Left ventricle myocardium superior (tissue), 1 donor: ENCODE data around the gene TBX2. TPM values are rescaled to one million over a fixed set of nuclear protein-coding genes. Genes with fewer than 3 reads are reported as not detected.

ENCODE experiments used
- ATAC-seq: fragments of 200-7000 bp; cut with Tn5 transposase; one replicate; pipeline ENCODE4 v1.9.1; 2020; ENCODE audit warnings: mild to moderate bottlenecking, moderate library complexity
- DNase-seq: peaks from one replicate; pipeline ENCODE4 v3.0.0-alpha.2; 2020
- intact Hi-C: fragments of 100-400 bp; cut with micrococcal nuclease; formaldehyde crosslinking; loops from one replicate; pipeline ENCODE4 v1.11.0; 2022
- total RNA-seq: library from RNA; stranded (reverse); fragmentation: NEBNext Ultra II Directional; extraction: Animal tissue kit (Norgen Biotek cat#: 25700); gene quantifications from one replicate; pipeline ENCODE4 v1.2.1, GENCODE V29; 2021
- donor health status: DM: no; HTN: yes; CAD: no; lungs with severe emphysema.

The TBX2 gene
- total RNA-seq, 1 donor from 2014 or later = 9.1 TPM

DNA sequence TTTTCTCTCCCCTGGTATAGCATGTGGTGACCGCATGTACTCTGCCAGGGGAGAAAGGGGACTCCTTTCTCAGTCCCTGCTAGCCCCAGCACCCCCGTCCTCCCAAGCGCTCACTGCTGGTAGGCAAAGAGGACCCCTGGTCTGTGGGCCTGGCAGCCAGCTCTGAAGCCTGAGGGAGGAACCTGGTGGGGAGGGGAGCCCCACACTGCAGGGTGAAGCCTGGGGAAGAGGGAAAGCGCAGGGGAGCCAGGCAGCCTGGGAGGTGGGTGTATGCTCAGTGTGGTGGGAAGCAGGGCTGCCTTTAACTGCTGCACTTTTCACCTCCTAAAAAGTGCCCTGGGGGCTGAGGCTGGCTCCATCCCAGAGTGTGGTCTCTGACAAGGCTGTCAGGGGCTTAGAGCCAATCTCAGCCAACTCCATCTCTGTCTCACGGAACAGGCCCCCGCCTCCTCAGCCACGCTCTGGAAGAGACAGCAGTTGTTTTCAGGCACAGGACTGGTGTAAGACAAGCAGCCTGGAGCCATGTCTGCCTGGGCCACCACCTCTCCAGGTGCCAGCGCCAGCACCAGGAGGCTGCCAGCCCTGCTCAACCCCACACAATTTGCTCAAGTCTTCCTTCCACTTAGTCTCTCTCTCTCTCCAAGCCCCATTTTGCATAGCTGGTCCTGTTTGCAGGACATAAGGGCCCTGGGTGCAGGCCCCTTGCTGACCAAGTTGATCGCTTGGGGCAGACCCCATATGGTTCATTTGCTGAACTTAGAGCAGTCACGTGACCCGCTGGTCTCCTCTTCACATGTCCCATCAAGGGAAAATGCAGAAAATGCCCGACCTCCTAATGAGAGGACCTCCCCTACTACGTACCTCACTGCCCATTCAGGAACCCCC, 14.7 kb upstream of the TBX2 start:
- DNase-seq = no peak

GRCh38 chr17:61385577-61386236, 13.9 kb upstream of the TBX2 start:
- intact Hi-C loops = loop anchor here (10.0 kb wide), 1 partner anchor 381 kb away; no protein-coding TSS in a partner anchor
- DNase-seq (no peak), ATAC-seq (no peak)

More for the DNA sequence above, 14.7 kb upstream of the TBX2 start:
- intact Hi-C loops = loop anchor here (10.0 kb wide), 1 partner anchor 380 kb away; no protein-coding TSS in a partner anchor
- ATAC-seq = no peak

- intact Hi-C loops = loop anchor here (10.0 kb wide), 1 partner anchor 381 kb away; no protein-coding TSS in a partner anchor
- ATAC-seq (no peak), DNase-seq (no peak)
Measured at GRCh38 chr17:61386251-61386650, 13.4 kb upstream of the TBX2 start.

- intact Hi-C loops = loop anchor here (10.0 kb wide), 1 partner anchor 382 kb away; no protein-coding TSS in a partner anchor
- no peak for ATAC-seq
Measured at GRCh38 chr17:61387011-61387410, 12.6 kb upstream of the TBX2 start.

DNA sequence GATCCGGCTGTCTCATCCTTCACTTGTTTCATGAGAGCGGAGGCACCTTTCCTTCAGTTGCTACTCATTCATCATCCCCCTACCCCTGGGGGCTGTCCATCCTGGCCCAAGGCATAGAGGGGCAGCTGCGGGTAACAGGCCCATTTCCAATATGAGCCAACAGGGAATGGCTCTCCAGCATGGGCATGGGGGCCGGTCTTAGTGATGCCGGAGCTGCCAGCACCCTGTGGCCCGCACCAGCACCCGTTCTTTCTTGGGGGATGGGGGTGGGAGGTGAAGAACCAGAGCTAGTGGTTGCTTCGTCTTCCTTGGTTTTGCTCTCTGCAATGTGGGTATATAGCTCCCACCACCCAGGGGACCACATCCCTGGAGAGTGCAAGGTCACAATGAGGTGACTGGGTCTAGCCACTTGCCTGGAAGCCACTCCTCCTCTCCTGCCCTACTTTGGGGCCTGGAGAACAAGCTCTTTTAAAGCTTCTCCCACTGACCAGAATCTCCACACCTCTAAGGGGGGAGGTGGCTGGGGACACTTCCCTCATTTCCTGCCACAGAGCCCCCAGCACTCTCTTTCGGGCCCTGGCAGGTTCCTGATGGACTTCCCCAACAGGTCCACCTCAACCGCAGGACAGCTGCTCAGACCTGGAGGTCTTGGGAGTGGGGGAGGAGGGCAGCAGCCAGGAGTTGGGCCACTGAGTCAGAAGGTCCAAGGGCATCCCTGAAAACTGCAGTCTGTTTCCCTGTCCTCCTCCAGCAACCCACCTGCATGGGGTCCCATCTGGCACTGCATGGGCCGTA, 11.9 kb upstream of the TBX2 start:
- ATAC-seq = no peak
- DNase-seq = no peak
- intact Hi-C loops = loop anchor here (10.0 kb wide), 1 partner anchor 383 kb away; no protein-coding TSS in a partner anchor

More at GRCh38 chr17:61387011-61387410, 12.6 kb upstream of the TBX2 start:
- DNase-seq = no peak

DNA sequence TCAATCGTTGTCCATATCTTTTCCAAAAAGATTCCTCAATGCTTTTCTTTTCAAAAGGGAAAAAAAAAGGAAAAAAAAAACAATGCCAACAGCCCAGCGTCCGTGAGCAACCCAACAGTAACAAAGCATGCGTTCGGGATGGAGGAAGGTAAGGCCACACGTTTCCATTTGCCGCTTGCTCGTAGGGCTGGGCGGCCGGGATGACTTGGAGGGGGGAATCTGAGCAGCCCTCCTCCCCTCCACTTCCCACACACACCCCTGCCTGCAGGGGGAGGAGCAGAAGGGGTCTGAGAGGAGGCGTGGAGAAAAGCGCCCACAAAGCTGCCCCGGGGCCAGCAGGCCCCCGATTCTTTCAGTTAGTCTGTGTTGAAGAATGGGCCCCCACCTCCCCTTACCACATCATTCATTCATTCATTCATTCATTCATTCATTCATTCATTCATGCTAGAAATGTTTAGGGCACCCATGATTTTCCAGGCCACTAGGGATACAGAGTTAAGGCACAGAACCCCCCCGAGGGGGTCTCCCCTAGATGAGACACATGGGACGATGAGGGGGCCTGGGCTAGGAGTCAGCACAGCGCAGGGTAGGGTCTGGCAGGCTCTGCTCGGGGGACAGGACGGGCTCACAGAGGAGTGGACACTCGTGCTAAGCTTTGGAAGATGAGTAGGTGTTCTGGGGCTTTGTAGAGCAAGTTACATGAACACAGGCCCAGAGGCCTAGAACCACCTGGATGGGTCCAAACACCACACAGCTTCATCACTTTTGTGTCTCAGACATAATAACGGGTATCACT, 10.9 kb upstream of the TBX2 start:
- no peak for DNase-seq
- intact Hi-C loops = loop anchor here (10.0 kb wide), 1 partner anchor 384 kb away; no protein-coding TSS in a partner anchor

DNA sequence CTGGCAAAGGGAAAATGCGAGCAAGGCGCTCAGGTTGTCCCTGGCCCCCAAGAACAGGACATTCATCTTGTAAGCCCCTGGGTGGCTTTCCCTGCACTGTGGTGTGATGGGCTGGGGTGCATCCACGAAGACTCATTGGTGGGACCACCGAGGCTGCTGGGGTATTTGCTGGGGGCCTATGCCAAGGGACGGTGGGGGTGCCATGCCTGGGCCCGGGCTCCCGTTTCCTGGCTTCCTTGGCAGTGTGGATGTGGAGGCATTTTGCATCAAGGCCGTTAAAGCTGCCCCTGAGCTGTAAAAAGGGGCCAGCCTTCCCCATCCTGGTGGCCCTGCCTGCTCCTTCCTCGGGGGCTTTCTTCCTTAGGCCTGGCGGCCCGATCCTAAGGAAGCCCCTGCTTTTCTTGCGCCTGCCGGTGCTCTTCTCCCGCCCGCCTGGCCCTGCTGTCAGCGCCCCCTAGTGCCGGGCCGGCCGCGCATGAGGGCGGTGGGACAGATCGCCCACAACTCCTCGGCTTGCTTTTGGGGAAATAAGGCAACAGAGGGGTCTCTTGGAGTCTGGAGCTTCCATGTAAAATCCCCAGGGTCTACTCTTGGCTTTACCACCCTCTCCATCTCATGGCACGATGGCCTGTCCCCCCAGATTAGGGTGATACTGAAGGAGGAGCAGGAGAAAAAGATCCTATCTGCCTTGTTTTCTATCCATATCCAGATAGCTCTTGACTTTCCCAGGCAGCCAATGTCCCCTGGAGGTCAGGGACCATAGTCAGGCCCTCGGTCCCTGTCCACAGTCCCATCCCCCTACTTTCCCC, 9.8 kb upstream of the TBX2 start:
- peak; percentile 69 for ATAC-seq
- intact Hi-C loops = loop anchor here (10.0 kb wide), 1 partner anchor 385 kb away; no protein-coding TSS in a partner anchor
- peak; percentile 82 for DNase-seq

More for the DNA sequence above, 10.9 kb upstream of the TBX2 start:
- ATAC-seq = no peak

DNA sequence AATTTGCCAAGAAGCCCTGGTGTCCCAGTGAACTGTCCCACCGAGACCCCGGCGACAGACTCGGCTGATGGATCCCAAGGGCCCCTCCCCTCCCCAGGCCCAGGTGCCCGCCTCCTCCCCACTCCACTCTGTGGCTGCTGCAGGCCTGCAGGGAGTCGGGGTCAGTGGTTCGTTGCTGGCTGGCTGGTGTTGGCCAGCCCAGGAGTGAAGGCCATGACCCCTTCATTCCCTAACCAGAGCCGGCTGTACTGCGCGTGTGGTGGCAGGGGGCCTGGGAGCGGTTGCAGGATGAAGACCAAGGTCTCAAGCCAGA, 9.2 kb upstream of the TBX2 start:
- ATAC-seq (peak; percentile 6), DNase-seq (no peak)
- intact Hi-C loops = no loop called here

DNA sequence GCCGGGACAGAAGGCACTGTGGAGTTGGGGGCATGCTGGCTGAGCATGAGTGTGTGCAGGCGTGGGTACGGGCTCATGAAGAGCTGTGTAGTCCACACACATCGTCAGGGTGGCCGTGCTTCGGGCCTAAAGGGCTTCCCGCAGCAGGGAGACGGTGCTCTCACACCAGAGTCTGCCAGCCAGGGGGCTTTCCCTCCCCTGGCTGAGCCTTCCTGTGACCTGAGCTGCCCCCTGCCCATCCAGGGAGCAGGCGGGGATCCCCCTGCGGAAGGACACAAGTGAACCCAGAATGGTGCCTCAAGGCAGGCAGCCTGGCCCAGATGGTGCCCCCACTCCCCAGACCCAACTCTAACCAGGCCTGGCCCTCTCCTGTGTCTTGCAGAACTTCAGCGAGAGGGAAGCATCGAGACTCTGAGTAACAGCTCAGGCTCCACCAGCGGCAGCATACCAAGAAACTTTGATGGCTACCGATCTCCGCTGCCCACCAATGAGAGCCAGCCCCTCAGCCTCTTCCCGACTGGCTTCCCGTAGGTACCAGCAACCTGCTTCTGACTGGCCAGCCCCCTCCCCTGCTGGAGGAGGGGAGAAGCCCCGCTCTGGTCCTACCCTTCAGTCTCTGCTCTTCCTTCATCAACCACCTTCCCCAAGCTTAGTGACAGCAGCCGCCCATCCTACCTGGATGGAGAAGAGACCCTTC, 7.9 kb upstream of the TBX2 start:
- intact Hi-C loops = no loop called here
- DNase-seq = no peak
- no peak for ATAC-seq

DNA sequence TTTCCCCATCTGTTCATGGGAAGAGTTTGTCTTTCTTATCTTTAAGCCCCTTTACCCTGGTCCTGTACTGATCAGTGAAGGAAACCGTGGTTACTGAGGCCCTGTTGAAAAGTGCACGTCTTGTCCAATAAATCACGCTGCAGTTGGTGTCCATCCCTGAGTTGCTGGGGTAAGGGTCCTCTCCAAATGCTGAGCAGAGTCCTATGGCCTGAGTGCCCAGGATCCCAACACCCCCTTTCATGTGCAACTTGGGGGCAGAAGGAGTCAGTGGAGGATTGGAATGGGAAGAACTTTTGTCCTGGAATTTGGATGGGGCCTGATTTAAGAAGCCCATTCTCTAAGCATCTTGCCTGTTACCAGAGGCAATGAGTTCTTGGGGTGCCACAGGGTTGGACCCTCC, 7.0 kb upstream of the TBX2 start:
- DNase-seq (no peak), ATAC-seq (no peak)
- intact Hi-C loops = no loop called here

GRCh38 chr17:61393550-61393903, 6.1 kb upstream of the TBX2 start:
- no peak for ATAC-seq
- no peak for DNase-seq
- intact Hi-C loops = no loop called here

GRCh38 chr17:61393904-61394629, 5.6 kb upstream of the TBX2 start:
- ATAC-seq (no peak), DNase-seq (no peak)
- intact Hi-C loops = no loop called here

GRCh38 chr17:61394630-61395408, 4.8 kb upstream of the TBX2 start:
- DNase-seq = no peak

DNA sequence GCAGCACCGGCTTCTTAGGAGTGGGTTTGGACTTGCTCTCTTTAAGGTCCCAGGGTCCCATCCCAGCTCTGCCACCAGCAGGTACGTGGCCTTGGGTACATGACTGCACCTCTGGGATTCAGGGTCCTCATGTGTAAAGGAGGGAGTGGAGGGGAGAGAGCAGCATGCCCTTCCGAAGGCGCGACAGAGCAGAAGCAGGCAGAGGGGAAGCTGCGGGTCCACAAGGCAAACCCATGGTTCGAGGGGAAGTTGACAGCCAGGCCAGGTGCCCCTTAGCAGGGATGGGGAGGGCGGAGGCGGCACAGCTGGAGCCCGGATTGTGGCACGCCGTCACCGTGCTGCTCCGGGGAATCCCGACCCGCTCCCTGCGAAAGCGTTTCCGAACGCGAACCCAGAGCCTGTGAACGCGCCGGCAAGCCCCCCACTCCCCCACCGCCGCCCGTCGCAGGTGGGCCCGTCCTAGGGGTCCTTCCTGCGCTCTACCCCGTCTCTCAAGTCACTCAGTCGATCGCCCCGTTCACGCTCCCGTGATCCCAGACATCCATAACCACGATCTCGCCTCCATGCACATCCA, 4.1 kb upstream of the TBX2 start:
- intact Hi-C loops = no loop called here
- ATAC-seq (no peak), DNase-seq (no peak)

More at GRCh38 chr17:61394630-61395408, 4.8 kb upstream of the TBX2 start:
- intact Hi-C loops = no loop called here
- ATAC-seq = no peak

GRCh38 chr17:61395983-61396585, 3.6 kb upstream of the TBX2 start:
- intact Hi-C loops = no loop called here
- no peak for DNase-seq
- peak; percentile 12 for ATAC-seq
